GM23338 (cell line): ENCODE results near the gene PHACTR1. TPM values are rescaled to one million over a fixed set of nuclear protein-coding genes. Genes with fewer than 3 reads are reported as not detected.

ENCODE experiments used
- ATAC-seq: fragments of 200-7000 bp; cut with Tn5 transposase; 3 replicates; pipeline ENCODE4 v1.9.1; 2020
- DNase-seq: peaks from one replicate; pipeline ENCODE4 v3.0.0-alpha.2; 2015; ENCODE audit warnings: low spot score
- H2AFZ ChIP-seq: fragments of 200-600 bp; sonication (generic); 2 replicates; pipeline ENCODE4 v1.8.0; 2016; ENCODE audit warnings: antibody characterized with exemption, mild to moderate bottlenecking, moderate library complexity
- H3F3A ChIP-seq: fragments of 200-600 bp; sonication (generic); replicated peaks from 2 replicates; pipeline ENCODE4 v1.8.0; 2017; ENCODE audit warnings: antibody characterized with exemption, mixed run types, low read depth
- H3K27ac ChIP-seq: fragments of 200-600 bp; sonication (generic); 2 replicates; pipeline ENCODE4 v1.6.1; 2016; ENCODE audit warnings: low read depth
- H3K27me3 ChIP-seq: fragments of 200-600 bp; sonication (generic); 2 replicates; pipeline ENCODE4 v1.8.0; 2016; ENCODE audit warnings: mild to moderate bottlenecking, mixed run types, moderate library complexity; ENCODE audit not compliant: insufficient read depth
- H3K36me3 ChIP-seq: fragments of 200-600 bp; sonication (generic); 2 replicates; pipeline ENCODE4 v1.8.0; 2016; ENCODE audit warnings: mild to moderate bottlenecking; ENCODE audit not compliant: insufficient read depth
- H3K4me1 ChIP-seq: fragments of 200-600 bp; sonication (generic); 2 replicates; pipeline ENCODE4 v1.8.0; 2016; ENCODE audit warnings: mild to moderate bottlenecking, moderate library complexity; ENCODE audit not compliant: insufficient read depth
- H3K4me2 ChIP-seq: fragments of 200-600 bp; sonication (generic); 2 replicates; pipeline ENCODE4 v1.7.1; 2017; ENCODE audit warnings: mixed run types
- H3K4me3 ChIP-seq: fragments of 200-600 bp; sonication (generic); 2 replicates; pipeline ENCODE4 v1.6.1; 2016; ENCODE audit warnings: mixed run types
- H3K79me2 ChIP-seq: fragments of 200-600 bp; sonication (generic); replicated peaks from 2 replicates; pipeline ENCODE4 v1.8.0; 2017; ENCODE audit warnings: mild to moderate bottlenecking; ENCODE audit not compliant: insufficient read depth
- H3K9me2 ChIP-seq: fragments of 200-600 bp; sonication (generic); 2 replicates; pipeline ENCODE4 v1.8.0; 2017; ENCODE audit not compliant: insufficient read depth
- H4K20me1 ChIP-seq: fragments of 200-600 bp; sonication (generic); replicated peaks from 2 replicates; pipeline ENCODE4 v1.8.0; 2017; ENCODE audit warnings: mild to moderate bottlenecking; ENCODE audit not compliant: insufficient read depth
- H3K27ac Mint-ChIP-seq: 2 replicates; pipeline ENCODE4 v1.8.0; 2020; ENCODE audit warnings: inconsistent platforms, mild to moderate bottlenecking, moderate library complexity, mixed read lengths
- H3K27me3 Mint-ChIP-seq: 3 replicates; pipeline ENCODE4 v1.8.0; 2022; ENCODE audit warnings: low read depth, mild to moderate bottlenecking, moderate library complexity, mixed read lengths, inconsistent platforms; ENCODE audit not compliant: insufficient read depth, poor library complexity
- H3K36me3 Mint-ChIP-seq: 3 replicates; pipeline ENCODE4 v1.8.0; 2021; ENCODE audit warnings: low read depth, mild to moderate bottlenecking, inconsistent platforms, moderate library complexity, mixed read lengths
- H3K4me1 Mint-ChIP-seq: 3 replicates; pipeline ENCODE4 v1.8.0; 2020; ENCODE audit warnings: mild to moderate bottlenecking, inconsistent platforms, mixed read lengths
- H3K4me3 Mint-ChIP-seq: 3 replicates; pipeline ENCODE4 v1.8.0; 2021; ENCODE audit warnings: moderate library complexity, mild to moderate bottlenecking, inconsistent platforms, mixed read lengths
- H3K9me3 Mint-ChIP-seq: 3 replicates; pipeline ENCODE4 v1.8.0; 2020; ENCODE audit warnings: moderate library complexity, mild to moderate bottlenecking, inconsistent platforms, mixed read lengths
- CREB1 ChIP-seq: fragments of 250-450 bp; sonication (Bioruptor Pico); IDR thresholded peaks from 2 replicates; pipeline ENCODE4 v1.5.0; 2020; ENCODE audit warnings: low read depth, mild to moderate bottlenecking, moderate library complexity
- CTCF ChIP-seq, 2 experiments: fragments of 200-600 bp in 1 of 2; sonication (generic) in 1 of 2; conservative IDR thresholded peaks; 2 replicates each; pipeline versions ENCODE4 v1.5.1 to v1.6.1; 2016 to 2017; ENCODE audit warnings: antibody characterized with exemption in 2 of 2, low read depth in 2 of 2, mild to moderate bottlenecking in 2 of 2, moderate library complexity in 1 of 2
- ETS1 ChIP-seq: IDR thresholded peaks from 2 replicates; pipeline ENCODE4 v1.6.1; 2016; ENCODE audit warnings: antibody characterized with exemption
- EZH2 ChIP-seq: fragments of 200-600 bp; sonication (generic); IDR thresholded peaks from one replicate; pipeline ENCODE4 v1.8.0; 2017; ENCODE audit warnings: antibody characterized with exemption, mild to moderate bottlenecking, low read depth; ENCODE audit not compliant: unreplicated experiment
- EZH2phosphoT487 ChIP-seq: fragments of 200-600 bp; sonication (generic); IDR thresholded peaks from one replicate; pipeline ENCODE4 v1.8.1; 2018; ENCODE audit warnings: antibody characterized with exemption; ENCODE audit not compliant: unreplicated experiment
- JUNB ChIP-seq: IDR thresholded peaks from one replicate; pipeline ENCODE4 v1.6.1; 2016; ENCODE audit warnings: antibody characterized with exemption; ENCODE audit not compliant: unreplicated experiment
- NANOG ChIP-seq: IDR thresholded peaks from 2 replicates; pipeline ENCODE4 v1.6.1; 2016; ENCODE audit warnings: antibody characterized with exemption, borderline replicate concordance
- REST ChIP-seq: IDR thresholded peaks from one replicate; pipeline ENCODE4 v1.6.1; 2018; ENCODE audit warnings: antibody characterized with exemption; ENCODE audit not compliant: unreplicated experiment
- STAT1 ChIP-seq: IDR thresholded peaks from one replicate; pipeline ENCODE4 v1.6.1; 2016; ENCODE audit warnings: antibody characterized with exemption; ENCODE audit not compliant: unreplicated experiment
- ZNF114 ChIP-seq: fragments of 250-450 bp; sonication (Bioruptor Pico); IDR thresholded peaks from 2 replicates; pipeline ENCODE4 v1.5.0; 2020; ENCODE audit warnings: mild to moderate bottlenecking, moderate library complexity
- ZNF331 ChIP-seq: fragments of 250-450 bp; sonication (Bioruptor Pico); IDR thresholded peaks from 2 replicates; pipeline ENCODE4 v1.5.0; 2020; ENCODE audit warnings: low read depth, mild to moderate bottlenecking, moderate library complexity
- ZNF462 ChIP-seq: fragments of 250-450 bp; sonication (Bioruptor Pico); IDR thresholded peaks from 2 replicates; pipeline ENCODE4 v1.5.0; 2020; ENCODE audit warnings: mild to moderate bottlenecking, moderate library complexity
- polyA plus RNA-seq: library from polyadenylated mRNA; unstranded; fragments of >200 nt; fragmentation: Nextera tagmentation; extraction: Ambion mirVana; gene quantifications from 2 replicates; pipeline ENCODE4 v1.2.1, GENCODE V29; 2016
- total RNA-seq: library from RNA; depleted of rRNA; stranded (reverse); fragments of >200 nt; shearing (Covaris generic); gene quantifications from 2 replicates; pipeline ENCODE4 v1.2.3, GENCODE V29; 2014

PHACTR1 gene
- total and polyA plus RNA-seq, 2 experiments from 2014 or later = 5.9 to 19.3 TPM

- H4K20me1 ChIP-seq = no peaks in the 10 kb centered on the region; the same call in 1 of the 2 replicates
- Mint-ChIP-seq H3K27me3 (peaks cover 6% of the 10 kb centered on the region), H3K9me3 (no peaks in the 10 kb centered on the region), H3K36me3 (no peaks in the 10 kb centered on the region), H3K4me1 (peaks cover 30% of the 10 kb centered on the region), H3K27ac (no peak overlapping the region), H3K4me3 (no peak overlapping the region)
- H2AFZ ChIP-seq = no peak overlapping the region
- H3K9me2 ChIP-seq = no peaks in the 10 kb centered on the region
- no peaks in the 10 kb centered on the region for H3F3A ChIP-seq
- TF ChIP-seq NANOG (no peak), CREB1 (CRISPR knock-in tag) (no peak), ZNF114 (no peak), ETS1 (no peak), EZH2phosphoT487 (no peak), ZNF462 (CRISPR knock-in tag) (no peak), REST (no peak), JUNB (no peak), STAT1 (no peak), ZNF331 (no peak), EZH2 (no peak), CTCF (conservative IDR thresholded peaks at IDR 0.05; ENCODE audit: low read depth in 2 of 2) (no peak)
- ATAC-seq (no peak), DNase-seq (no peak)
- H3K4me3 ChIP-seq = no peak overlapping the region
- no peaks in the 10 kb centered on the region for H3K36me3 ChIP-seq
- no peaks in the 10 kb centered on the region for H3K27me3 ChIP-seq
- no peaks in the 10 kb centered on the region for H3K79me2 ChIP-seq
- H3K4me1 ChIP-seq = peaks cover 9% of the 10 kb centered on the region; the same call in 1 of the 2 replicates
- H3K4me2 ChIP-seq = no peak overlapping the region
- H3K27ac ChIP-seq = no peak overlapping the region
These were observed 68.7 kb downstream of the PHACTR1 start for GRCh38 chr6:12785301-12785700.
